Fibroblast of skin of left biceps (primary cell): ENCODE data around the gene COMMD7.

Experiments used
- DNase-seq, 2 experiments: peaks; one replicate each; pipeline ENCODE4 v3.0.0-alpha.2; 2013; ENCODE audit warnings: low read depth in 2 of 2

The COMMD7 gene

DNA sequence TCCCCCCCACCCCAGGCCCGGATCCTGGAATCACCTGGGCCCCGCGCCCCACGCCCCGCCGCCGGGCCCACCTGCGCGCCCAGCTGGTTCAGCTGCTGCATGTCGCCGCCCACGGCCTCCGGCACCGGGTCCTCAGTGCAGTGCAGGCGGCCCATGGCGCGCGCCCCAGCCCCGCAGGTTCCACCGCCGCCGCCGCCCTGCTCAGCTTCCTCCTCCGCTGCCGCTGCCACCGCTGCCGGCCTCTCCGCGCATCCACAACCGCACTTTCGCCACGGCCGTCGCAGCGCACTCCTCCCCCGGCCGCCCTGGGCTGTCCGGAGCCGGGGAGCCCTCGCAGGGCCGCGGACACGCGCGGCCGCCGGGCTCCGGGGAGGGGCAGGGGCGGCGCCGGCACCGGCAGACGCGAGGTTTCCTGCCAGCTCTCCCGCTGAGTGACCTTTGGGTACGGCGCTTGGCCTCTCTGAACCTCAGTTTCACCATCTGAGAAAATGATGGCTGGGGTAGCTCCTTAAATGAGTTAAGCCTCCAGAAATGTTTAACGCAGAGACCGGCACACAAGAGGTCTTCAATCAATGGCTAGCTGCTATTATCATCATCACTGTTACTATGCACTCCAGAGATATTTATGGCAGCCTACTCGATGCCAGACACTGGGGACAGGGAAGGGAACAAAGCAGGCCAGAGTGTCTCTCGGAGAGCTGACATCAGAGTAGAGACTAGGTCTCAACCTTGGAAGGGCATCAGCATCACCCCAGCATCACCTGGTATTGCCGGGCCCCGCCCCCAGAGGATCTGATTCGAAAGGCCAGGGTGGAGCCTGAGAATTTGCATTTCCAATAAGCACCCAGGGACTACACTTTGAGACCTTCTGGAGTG, at the start of gene COMMD7:
Gene COMMD7 (minus strand): TSS at position 231 of the 876 bp plus-strand sequence. CDS start 76 bp downstream, at position 155.
- DNase-seq = no peak

DNA sequence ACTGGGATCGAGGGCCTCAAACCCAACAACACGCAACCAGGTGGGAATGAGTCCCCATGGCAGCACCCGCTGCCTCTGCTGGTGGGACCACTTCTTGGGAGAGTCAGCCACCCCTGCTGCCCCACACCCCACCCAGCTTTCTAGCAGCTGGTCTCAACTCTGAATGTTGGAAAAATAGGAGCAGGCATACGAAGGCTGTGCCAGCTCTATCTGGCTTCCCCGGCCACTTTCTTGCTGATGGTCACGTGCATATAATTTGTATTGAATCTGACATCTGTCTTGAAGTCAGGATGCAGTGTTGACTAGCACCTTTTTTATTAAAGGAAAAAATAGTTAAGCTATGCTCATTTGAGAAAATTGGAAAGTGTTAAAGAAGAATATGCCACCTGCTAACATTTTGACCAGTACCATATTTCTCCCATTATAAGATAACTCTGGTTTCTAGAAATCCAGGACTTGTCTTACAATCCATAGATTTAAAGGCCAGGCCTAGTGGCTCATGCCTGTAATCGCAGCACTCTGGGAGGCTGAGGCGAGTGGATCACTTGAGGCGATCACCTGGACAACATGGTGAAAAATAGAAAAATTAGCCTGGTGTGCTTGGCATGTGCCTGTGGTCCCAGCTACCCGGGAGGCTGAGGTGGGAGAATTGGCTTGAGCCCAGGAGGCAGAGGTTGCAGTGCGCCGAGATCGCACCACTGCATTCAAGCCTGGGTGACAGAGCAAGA, 49.6 kb upstream of the COMMD7 start:
- no peak for DNase-seq

GRCh38 chr20:32792316-32792715, 49.0 kb upstream of the COMMD7 start:
- no peak for DNase-seq

- no peak for DNase-seq
Observed at GRCh38 chr20:32790751-32791057, 47.4 kb upstream of the COMMD7 start.

GRCh38 chr20:32789896-32790750, 46.9 kb upstream of the COMMD7 start:
- DNase-seq = peak in 1 of 2 experiments; percentile 15

- DNase-seq = no peak
Observed at GRCh38 chr20:32787168-32787567, 43.9 kb upstream of the COMMD7 start.

- no peak for DNase-seq
Observed at GRCh38 chr20:32786059-32786760, 42.9 kb upstream of the COMMD7 start.

DNA sequence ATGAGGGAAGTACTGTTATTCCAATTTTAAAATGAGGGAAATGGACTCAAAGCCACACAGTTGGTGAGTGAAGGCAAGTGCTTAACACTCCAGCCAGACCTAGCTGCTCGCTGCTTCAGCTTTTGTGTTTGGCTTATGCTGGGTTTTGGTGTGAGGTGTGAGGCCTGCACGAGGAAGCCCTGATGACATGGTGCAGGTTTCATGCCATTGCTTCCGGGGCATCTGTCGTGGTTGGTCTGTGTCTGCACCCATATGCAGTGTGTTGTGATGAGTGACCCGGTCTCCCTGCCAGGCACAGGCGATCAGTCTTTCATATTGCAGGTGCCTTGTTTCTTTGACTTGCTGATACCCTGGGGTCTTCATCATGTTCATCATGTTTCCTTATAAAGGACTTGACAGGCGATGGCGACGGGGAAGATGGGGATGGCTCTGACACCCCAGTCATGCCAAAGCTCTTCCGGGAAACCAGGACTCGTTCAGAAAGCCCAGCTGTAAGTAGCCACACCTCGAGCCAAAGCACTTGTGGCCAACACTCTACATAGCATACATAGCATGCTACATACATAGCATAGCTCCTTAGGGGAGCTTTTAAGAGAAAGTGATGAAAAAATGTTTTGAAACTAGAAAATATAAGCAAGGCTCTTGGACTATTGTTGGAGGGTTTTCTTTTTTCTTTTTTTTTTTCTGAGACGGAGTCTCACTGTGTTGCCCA, 41.3 kb upstream of the COMMD7 start:
- no peak for DNase-seq

GRCh38 chr20:32780749-32781655, 37.7 kb upstream of the COMMD7 start:
- DNase-seq = no peak

DNA sequence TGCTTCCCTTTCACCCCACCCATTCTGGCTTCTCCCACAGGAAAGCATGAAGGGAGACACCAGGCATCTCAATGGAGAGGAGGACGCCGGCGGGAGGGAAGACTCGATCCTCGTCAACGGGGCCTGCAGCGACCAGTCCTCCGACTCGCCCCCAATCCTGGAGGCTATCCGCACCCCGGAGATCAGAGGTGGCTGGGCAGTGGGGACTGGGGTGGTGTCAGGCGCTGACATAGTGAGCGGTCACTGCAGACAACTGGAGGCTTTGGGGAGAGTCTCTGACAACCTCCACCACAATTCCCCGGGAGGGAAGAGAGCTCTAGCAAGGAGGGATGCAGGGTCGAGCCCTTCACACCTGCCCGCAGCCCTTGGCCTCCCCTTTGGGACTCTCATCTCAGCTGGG, 37.0 kb upstream of the COMMD7 start:
- no peak for DNase-seq

DNA sequence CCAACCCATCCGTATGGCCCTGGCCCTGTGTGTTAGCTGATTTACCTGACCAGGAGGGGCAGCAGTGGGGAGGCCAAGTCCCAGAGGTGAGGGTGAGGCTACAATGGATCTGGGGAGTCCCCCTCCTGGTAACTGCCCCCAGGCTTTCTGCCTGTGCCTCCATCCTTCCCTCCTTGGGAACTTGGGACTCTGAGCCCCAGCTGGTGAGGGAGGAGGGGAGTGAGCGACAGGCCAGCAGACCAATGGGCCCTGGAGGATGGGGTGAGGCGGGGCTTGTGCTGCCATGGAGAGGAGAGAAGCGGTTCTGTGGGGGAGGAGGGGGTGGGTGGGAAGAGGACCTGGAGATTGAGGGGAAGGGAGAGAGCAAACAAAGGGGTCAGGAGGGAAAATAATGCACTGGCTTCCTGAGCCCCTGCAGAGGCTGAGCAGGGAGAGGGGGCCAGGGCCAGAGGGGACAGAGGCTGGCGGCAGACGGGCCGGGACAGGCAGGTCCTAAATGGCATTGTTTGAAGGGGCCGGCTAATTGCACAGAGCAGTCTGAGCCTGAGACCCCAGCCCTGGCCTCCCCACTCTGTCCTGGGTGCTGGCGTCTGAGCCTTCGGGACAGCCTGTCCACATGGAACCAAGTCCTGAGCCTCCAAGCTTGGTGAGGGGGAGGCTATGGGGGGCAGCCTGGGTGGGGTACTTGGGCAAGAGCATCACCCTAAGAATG, 36.4 kb upstream of the COMMD7 start:
- DNase-seq = no peak

DNA sequence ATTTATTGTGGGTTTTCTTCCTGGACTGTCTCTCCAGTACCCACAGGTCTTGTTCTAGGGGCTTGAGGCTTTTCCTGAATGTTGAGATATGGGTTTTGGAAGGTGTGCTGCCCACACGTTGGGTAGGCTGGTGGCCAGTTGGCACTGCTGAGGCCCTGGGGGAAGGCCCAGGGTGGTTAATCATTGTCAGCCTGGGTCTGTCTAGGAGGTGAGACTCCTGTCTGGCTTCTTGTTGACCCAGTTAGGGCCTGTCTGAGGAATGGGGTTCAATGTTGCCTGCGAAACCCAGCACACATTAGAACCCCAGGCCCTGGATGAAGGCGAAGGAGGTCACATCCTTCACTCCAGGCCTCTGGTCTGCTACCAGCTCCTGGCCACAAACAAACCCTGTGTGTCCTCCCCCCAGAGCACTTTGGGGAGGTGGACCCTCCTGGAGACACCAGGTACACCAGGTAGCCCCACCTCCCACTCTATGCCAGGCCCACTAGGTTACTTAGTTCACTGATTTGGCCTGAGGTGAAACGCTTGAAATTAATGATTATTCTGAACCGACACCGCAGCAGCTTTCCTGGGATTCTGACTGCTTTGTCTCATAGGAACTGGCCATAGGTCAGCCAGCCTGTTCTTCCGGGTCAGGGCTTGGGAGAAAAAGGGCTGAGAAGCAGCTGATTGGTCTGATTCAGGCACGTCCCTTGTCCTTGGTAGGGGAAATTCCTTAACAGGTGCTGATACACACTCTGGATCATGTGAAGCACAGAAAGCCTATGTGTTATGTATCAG, 34.1 kb upstream of the COMMD7 start:
- DNase-seq = no peak

GRCh38 chr20:32775336-32775991, 32.2 kb upstream of the COMMD7 start:
- DNase-seq = no peak

DNA sequence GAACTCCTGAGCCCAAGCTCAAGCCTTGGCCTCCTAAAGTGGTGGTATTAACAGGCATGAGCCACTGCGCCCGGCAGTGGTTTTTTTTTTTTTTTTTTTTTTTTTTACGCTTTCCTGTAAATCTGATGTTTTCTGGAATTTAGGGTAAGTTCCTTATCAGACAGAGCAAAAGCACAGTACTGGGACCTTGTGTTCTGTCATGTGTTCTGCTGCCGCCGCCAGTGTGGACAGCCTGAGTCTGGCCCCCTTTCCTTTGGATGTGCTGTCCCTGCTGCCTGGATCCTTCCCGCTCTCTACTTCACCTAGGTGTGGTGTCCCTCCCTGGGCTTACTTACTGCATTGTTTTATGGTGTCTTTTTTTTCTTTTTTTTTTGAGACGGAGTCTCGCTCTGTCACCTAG, 30.6 kb upstream of the COMMD7 start:
- DNase-seq = no peak

DNA sequence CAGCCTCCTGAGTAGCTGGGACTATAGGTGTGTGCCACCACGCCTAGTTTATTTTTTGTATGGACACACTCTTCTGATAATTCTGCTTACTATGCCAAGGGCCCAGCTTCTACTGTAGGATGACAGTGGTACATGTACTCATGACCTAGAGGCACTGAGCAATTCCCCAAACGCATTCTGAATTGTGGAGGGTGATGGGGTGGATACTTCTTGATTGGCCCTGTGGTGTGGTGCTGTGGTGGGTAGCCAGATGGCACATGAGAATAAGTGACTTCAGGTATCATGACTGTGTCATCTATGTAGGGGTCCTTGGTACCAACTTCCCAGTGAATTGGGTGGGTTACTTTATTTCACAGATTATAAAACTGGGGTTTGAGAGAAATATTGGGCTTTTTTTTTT, 30.0 kb upstream of the COMMD7 start:
- no peak for DNase-seq

DNA sequence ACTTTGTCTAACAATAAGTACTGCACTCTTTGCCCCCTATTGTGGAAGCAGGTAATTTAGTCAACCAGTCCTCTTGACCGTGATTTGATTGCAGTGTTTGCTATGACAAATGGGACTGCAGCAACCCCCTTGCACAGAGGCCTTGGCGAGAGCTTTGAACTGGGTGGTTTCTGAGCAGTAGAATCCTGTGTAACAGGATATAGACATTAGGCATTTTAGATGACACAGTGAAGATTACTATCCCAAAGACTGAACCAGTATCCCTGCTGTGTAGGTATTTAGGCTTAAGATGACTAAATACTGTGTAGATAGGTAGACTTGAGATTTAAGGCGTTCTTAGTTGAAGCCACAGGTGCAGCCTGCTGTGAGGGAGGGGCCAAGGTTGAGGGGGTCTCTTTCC, 28.8 kb upstream of the COMMD7 start:
- DNase-seq = no peak

- no peak for DNase-seq
Observed at GRCh38 chr20:32767418-32768198, 24.3 kb upstream of the COMMD7 start.
